GM19452 (cell line): ENCODE measurements around the gene DNAH17.
"Not testable (repeated sequence)": the region's sequence is repeated elsewhere in the genome, so short reads cannot be mapped to it uniquely, and the experiment has no call there.

Experiments used
- ATAC-seq: cut with Tn5 transposase; IDR thresholded peaks from one replicate; pipeline ENCODE4 v1.9.1; 2021; ENCODE audit not compliant: unreplicated experiment

DNAH17 gene

GRCh38 chr17:78526231-78527025 is 50.8 kb downstream of the DNAH17 start:
- no peak for ATAC-seq

- no peak for ATAC-seq
Observed at GRCh38 chr17:78525511-78526160, 51.6 kb downstream of the DNAH17 start.

GRCh38 chr17:78524870-78525510 is 52.2 kb downstream of the DNAH17 start:
- ATAC-seq: no peak

- no peak for ATAC-seq
Observed at GRCh38 chr17:78523934-78524655, 53.1 kb downstream of the DNAH17 start.

GRCh38 chr17:78522031-78522809 is 55.0 kb downstream of the DNAH17 start:
- no peak for ATAC-seq

GRCh38 chr17:78517421-78517820 is 59.8 kb downstream of the DNAH17 start:
- ATAC-seq: no peak

- ATAC-seq: no peak
Observed at GRCh38 chr17:78515480-78515879, 61.7 kb downstream of the DNAH17 start.

- ATAC-seq: no peak
Observed at GRCh38 chr17:78514521-78514920, 62.7 kb downstream of the DNAH17 start.

- ATAC-seq: no peak
Observed at GRCh38 chr17:78512976-78513375, 64.2 kb downstream of the DNAH17 start.

- no peak for ATAC-seq
Observed at GRCh38 chr17:78510141-78511075, 66.8 kb downstream of the DNAH17 start.

- no peak for ATAC-seq
Observed at GRCh38 chr17:78507526-78507925, 69.7 kb downstream of the DNAH17 start.

GRCh38 chr17:78506454-78507309 is 70.5 kb downstream of the DNAH17 start:
- ATAC-seq: no peak

GRCh38 chr17:78504156-78504925 is 72.9 kb downstream of the DNAH17 start:
- ATAC-seq: no peak

- not testable (repeated sequence) for ATAC-seq
Observed at GRCh38 chr17:78503388-78503787, 73.8 kb downstream of the DNAH17 start.

- ATAC-seq: no peak
Observed at GRCh38 chr17:78502611-78503148, 74.5 kb downstream of the DNAH17 start.

GRCh38 chr17:78501241-78502036 is 75.8 kb downstream of the DNAH17 start:
- ATAC-seq: no peak

- ATAC-seq: no peak
Observed at GRCh38 chr17:78500806-78501205, 76.4 kb downstream of the DNAH17 start.
